Keratinocyte (primary cell): ENCODE results near the gene C12orf42. TPM values are rescaled to one million over a fixed set of nuclear protein-coding genes. Genes with fewer than 3 reads are reported as not detected.

Source experiments
- DNase-seq: peaks from one replicate; pipeline ENCODE4 v3.0.0-alpha.2; 2011; ENCODE audit warnings: low read depth, missing footprints, low spot score
- FAIRE-seq: peaks from 2 replicates; lab custom pipeline; 2011; peaks lifted over from hg19 to GRCh38; lab: Jason Lieb, UNC
- H2AFZ ChIP-seq: 2 replicates; pipeline ENCODE4 v1.6.0; 2012; ENCODE audit warnings: low read length, control low read depth, inconsistent platforms; ENCODE audit not compliant: control insufficient read depth
- H3K27ac ChIP-seq: 2 replicates; pipeline ENCODE4 v1.5.1; 2011; ENCODE audit warnings: low read length; ENCODE audit not compliant: control insufficient read depth, insufficient read depth
- H3K27me3 ChIP-seq: 3 replicates; pipeline ENCODE4 v1.6.0; 2011; ENCODE audit warnings: low read length; ENCODE audit not compliant: control insufficient read depth, insufficient read depth; ENCODE audit errors: extremely low read depth
- H3K36me3 ChIP-seq, 2 experiments: 2 replicates in 1 of 2; 3 replicates in 1 of 2; pipeline ENCODE4 v1.5.1; 2011; ENCODE audit warnings: low read length in 2 of 2, mild to moderate bottlenecking in 1 of 2; ENCODE audit not compliant: control insufficient read depth in 2 of 2, insufficient read depth in 2 of 2; ENCODE audit errors: extremely low read depth in 1 of 2
- H3K4me1 ChIP-seq: 3 replicates; pipeline ENCODE4 v1.5.1; 2011; ENCODE audit warnings: low read length; ENCODE audit not compliant: control insufficient read depth, insufficient read depth; ENCODE audit errors: extremely low read depth
- H3K4me2 ChIP-seq: 3 replicates; pipeline ENCODE4 v1.6.0; 2011; ENCODE audit warnings: low read depth, low read length; ENCODE audit not compliant: control insufficient read depth, insufficient read depth; ENCODE audit errors: extremely low read depth
- H3K4me3 ChIP-seq, 3 experiments: fragments of 200-600 bp in 1 of 3; sonication (generic) in 1 of 3; 2 replicates in 2 of 3; 3 replicates in 1 of 3; pipeline ENCODE4 v1.5.1; 2011 to 2016; ENCODE audit warnings: low read length in 3 of 3, mild to moderate bottlenecking in 3 of 3, control low read depth in 2 of 3, inconsistent platforms in 1 of 3, low read depth in 1 of 3, mixed read lengths in 1 of 3, mixed run types in 1 of 3, moderate library complexity in 1 of 3; ENCODE audit not compliant: control insufficient read depth in 2 of 3, insufficient read depth in 2 of 3; ENCODE audit errors: extremely low read depth in 1 of 3
- H3K79me2 ChIP-seq: 2 replicates; pipeline ENCODE4 v1.6.0; 2012; ENCODE audit warnings: low read length; ENCODE audit not compliant: control insufficient read depth, insufficient read depth
- H3K9ac ChIP-seq: 3 replicates; pipeline ENCODE4 v1.6.0; 2011; ENCODE audit warnings: low read length; ENCODE audit not compliant: control insufficient read depth, insufficient read depth; ENCODE audit errors: extremely low read depth
- H3K9me1 ChIP-seq: 3 replicates; pipeline ENCODE4 v1.6.0; 2011; ENCODE audit warnings: low read length; ENCODE audit not compliant: control insufficient read depth, insufficient read depth; ENCODE audit errors: extremely low read depth
- H3K9me3 ChIP-seq: 2 replicates; pipeline ENCODE4 v1.5.1; 2012; ENCODE audit warnings: low read depth, low read length; ENCODE audit not compliant: control insufficient read depth
- H4K20me1 ChIP-seq: 3 replicates; pipeline ENCODE4 v1.6.0; 2011; ENCODE audit warnings: low read length; ENCODE audit not compliant: control insufficient read depth, insufficient read depth; ENCODE audit errors: extremely low read depth
- CTCF ChIP-seq, 3 experiments: IDR thresholded peaks in 1 of 3; conservative IDR thresholded peaks in 1 of 3; optimal IDR thresholded peaks in 1 of 3; 2 replicates in 2 of 3; 3 replicates in 1 of 3; pipeline versions ENCODE3 to v1.5.1; 2011; ENCODE audit warnings: low read length in 3 of 3, mild to moderate bottlenecking in 3 of 3, moderate library complexity in 2 of 3, control low read depth in 1 of 3, inconsistent platforms in 1 of 3; ENCODE audit not compliant: insufficient read depth in 2 of 3; ENCODE audit errors: extremely low read depth in 1 of 3
- EZH2 ChIP-seq: IDR thresholded peaks from one replicate; pipeline ENCODE4 v1.6.1; 2012; ENCODE audit warnings: inconsistent platforms, mild to moderate bottlenecking, low read length, moderate library complexity
- dilution Hi-C: fragments of 300-500 bp; cut with MboI; formaldehyde crosslinking; loops from one replicate; pipeline ENCODE4 v1.7.0; 2020; ENCODE audit warnings: low sequenced_read_pairs; ENCODE audit not compliant: extremely low pct_ligation_motif_present
- polyA plus RNA-seq, 5 experiments: library from polyadenylated mRNA; depleted of rRNA in 3 of 5; stranded (reverse) in 3 of 5; stranded (forward) in 1 of 5; unstranded in 1 of 5; fragments of >200 nt; gene quantifications; 1 replicate in 1 of 5; 2 replicates in 3 of 5; 3 replicates in 1 of 5; pipeline versions ENCODE4 v1.2.1 to v1.2.3, GENCODE V29; 2011 to 2012; ENCODE audit warnings: missing spikeins in 2 of 5, low read depth in 1 of 5, low replicate concordance in 1 of 5

The C12orf42 gene
- polyA plus RNA-seq, 1 donor (not counting 4 experiments of a cell fraction or from before 2014, with no cell fraction given): 0.08 TPM

- no peaks in the 10 kb centered on the region for H3K4me1 ChIP-seq
- no peaks in the 10 kb centered on the region for H4K20me1 ChIP-seq
- H3K79me2 ChIP-seq: no peaks in the 10 kb centered on the region
- H3K27ac ChIP-seq: no peak overlapping the region
- H3K9me1 ChIP-seq: no peaks in the 10 kb centered on the region
- FAIRE-seq (no peak), DNase-seq (no peak)
- no peaks in the 10 kb centered on the region for H3K9me3 ChIP-seq
- TF ChIP-seq CTCF (optimal IDR thresholded peaks at IDR 0.05 in 1 of 3, IDR thresholded peaks at IDR 0.05 in 1 of 3, conservative IDR thresholded peaks at IDR 0.05 in 1 of 3; ENCODE audit: extremely low read depth in 1 of 3, insufficient read depth in 2 of 3, low read length in 3 of 3) (no peak), EZH2 (no peak)
- no peak overlapping the region for H3K9ac ChIP-seq
- dilution Hi-C loops: no loop called here
- no peaks in the 10 kb centered on the region for H3K36me3 ChIP-seq
- no peak overlapping the region for H3K4me2 ChIP-seq
- H3K4me3 ChIP-seq: no peak overlapping the region
- no peak overlapping the region for H2AFZ ChIP-seq
- no peaks in the 10 kb centered on the region for H3K27me3 ChIP-seq
These were observed 165.1 kb downstream of the C12orf42 start for GRCh38 chr12:103330672-103331071.

GRCh38 chr12:103327676-103328075, 168.1 kb downstream of the C12orf42 start:
- dilution Hi-C loops: no loop called here
- TF ChIP-seq CTCF (optimal IDR thresholded peaks at IDR 0.05 in 1 of 3, IDR thresholded peaks at IDR 0.05 in 1 of 3, conservative IDR thresholded peaks at IDR 0.05 in 1 of 3; ENCODE audit: extremely low read depth in 1 of 3, insufficient read depth in 2 of 3, low read length in 3 of 3) (no peak), EZH2 (no peak)
- H3K9ac ChIP-seq: no peak overlapping the region
- no peaks in the 10 kb centered on the region for H3K4me1 ChIP-seq
- no peaks in the 10 kb centered on the region for H3K79me2 ChIP-seq
- no peak overlapping the region for H2AFZ ChIP-seq
- no peaks in the 10 kb centered on the region for H3K27me3 ChIP-seq
- DNase-seq: no peak
- no peak overlapping the region for H3K4me3 ChIP-seq
- H3K36me3 ChIP-seq: no peaks in the 10 kb centered on the region
- H4K20me1 ChIP-seq: no peaks in the 10 kb centered on the region
- no peak overlapping the region for H3K4me2 ChIP-seq
- no peaks in the 10 kb centered on the region for H3K9me1 ChIP-seq
- FAIRE-seq: no peak
- no peaks in the 10 kb centered on the region for H3K9me3 ChIP-seq
- no peak overlapping the region for H3K27ac ChIP-seq
